GM12864 (cell line): Measurements from ENCODE around the gene SREK1IP1.

ENCODE experiments used
- DNase-seq: peaks from one replicate; pipeline ENCODE4 v3.0.0-alpha.2; 2011; ENCODE audit warnings: low read depth
- H3K4me3 ChIP-seq: 2 replicates; pipeline ENCODE4 v1.5.1; 2011; ENCODE audit warnings: mild to moderate bottlenecking, low read depth, low read length, control low read depth
- CTCF ChIP-seq: IDR thresholded peaks from 2 replicates; pipeline ENCODE4 v1.5.1; 2011; ENCODE audit warnings: low read depth, mild to moderate bottlenecking, moderate library complexity, low read length, control low read depth, inconsistent platforms; ENCODE audit errors: missing control alignments

SREK1IP1 gene

GRCh38 chr5:64786372-64786771 is 17.9 kb upstream of the SREK1IP1 start:
- no peak overlapping the region for H3K4me3 ChIP-seq
- no peak for DNase-seq
- TF ChIP-seq CTCF: no peak

GRCh38 chr5:64784451-64785025 is 16.0 kb upstream of the SREK1IP1 start:
- peak; percentile 64 for TF ChIP-seq CTCF
- DNase-seq: peak; percentile 64

GRCh38 chr5:64775291-64775690 is 6.8 kb upstream of the SREK1IP1 start:
- no peak for TF ChIP-seq CTCF
- no peak overlapping the region for H3K4me3 ChIP-seq
- no peak for DNase-seq

More at GRCh38 chr5:64784451-64785025, 16.0 kb upstream of the SREK1IP1 start:
- H3K4me3 ChIP-seq: no peak overlapping the region

- DNase-seq: peak; percentile 53
- H3K4me3 ChIP-seq: no peak overlapping the region
- no peak for TF ChIP-seq CTCF
These were observed 5.0 kb upstream of the SREK1IP1 start for GRCh38 chr5:64773533-64773932.

GRCh38 chr5:64771736-64772135 is 3.2 kb upstream of the SREK1IP1 start:
- H3K4me3 ChIP-seq: no peak overlapping the region
- no peak for TF ChIP-seq CTCF
- DNase-seq: no peak

- TF ChIP-seq CTCF: no peak
- peak overlapping the region; percentile 100 for H3K4me3 ChIP-seq
- DNase-seq: no peak
These were observed 1.4 kb upstream of the SREK1IP1 start for GRCh38 chr5:64769855-64770254.

- TF ChIP-seq CTCF: no peak
- peak overlapping the region; percentile 100 for H3K4me3 ChIP-seq
- DNase-seq: no peak
These were observed 533 bp downstream of the SREK1IP1 start for GRCh38 chr5:64767959-64768357.
